Mesendoderm (in vitro differentiated cells): ENCODE results near the gene AGER.

Experiments
- DNase-seq: peaks from one replicate; pipeline ENCODE4 v3.0.0; 2013
- H2AK5ac ChIP-seq: 2 replicates; pipeline ENCODE4 v1.6.1; 2013; ENCODE audit warnings: low read length, inconsistent platforms
- H2BK120ac ChIP-seq: 2 replicates; pipeline ENCODE4 v1.6.1; 2013; ENCODE audit warnings: low read depth, mild to moderate bottlenecking, low read length, moderate library complexity, mixed read lengths
- H2BK15ac ChIP-seq: replicated peaks from 2 replicates; pipeline ENCODE4 v1.6.1; 2013; ENCODE audit warnings: low read depth, mild to moderate bottlenecking, moderate library complexity
- H2BK5ac ChIP-seq: 2 replicates; pipeline ENCODE4 v1.6.1; 2013; ENCODE audit warnings: low read length, inconsistent platforms
- H3K18ac ChIP-seq: 2 replicates; pipeline ENCODE4 v1.6.1; 2013; ENCODE audit warnings: mild to moderate bottlenecking, low read length, mixed read lengths
- H3K23ac ChIP-seq: one replicate; pipeline ENCODE4 v1.6.1; 2013; ENCODE audit warnings: low read length
- H3K27ac ChIP-seq: 2 replicates; pipeline ENCODE4 v1.5.1; 2013; ENCODE audit warnings: low read depth, mild to moderate bottlenecking, inconsistent platforms, low read length, moderate library complexity
- H3K27me3 ChIP-seq: 2 replicates; pipeline ENCODE4 v1.6.1; 2013; ENCODE audit warnings: low read length, control low read depth, mild to moderate bottlenecking, inconsistent platforms; ENCODE audit not compliant: insufficient read depth, poor library complexity
- H3K36me3 ChIP-seq: 2 replicates; pipeline ENCODE4 v1.6.1; 2013; ENCODE audit warnings: low read length, inconsistent platforms; ENCODE audit not compliant: control insufficient read depth, insufficient read depth
- H3K4ac ChIP-seq: one replicate; pipeline ENCODE4 v1.6.1; 2013; ENCODE audit warnings: low read depth, mild to moderate bottlenecking, low read length, moderate library complexity
- H3K4me1 ChIP-seq: 2 replicates; pipeline ENCODE4 v1.6.1; 2013; ENCODE audit warnings: low read depth, low read length, inconsistent platforms; ENCODE audit not compliant: control insufficient read depth
- H3K4me2 ChIP-seq: 2 replicates; pipeline ENCODE4 v1.6.1; 2013; ENCODE audit warnings: low read length
- H3K4me3 ChIP-seq: 2 replicates; pipeline ENCODE4 v1.5.1; 2013; ENCODE audit warnings: mild to moderate bottlenecking, low read length
- H3K56ac ChIP-seq: one replicate; pipeline ENCODE4 v1.6.1; 2013; ENCODE audit warnings: low read length
- H3K79me1 ChIP-seq: 2 replicates; pipeline ENCODE4 v1.6.1; 2013; ENCODE audit warnings: low read length, inconsistent platforms
- H3K79me2 ChIP-seq: 2 replicates; pipeline ENCODE4 v1.6.1; 2013; ENCODE audit warnings: mild to moderate bottlenecking, low read length; ENCODE audit not compliant: control insufficient read depth, insufficient read depth
- H3K9ac ChIP-seq: 2 replicates; pipeline ENCODE4 v1.6.1; 2013; ENCODE audit warnings: low read length, inconsistent platforms
- H4K5ac ChIP-seq: one replicate; pipeline ENCODE4 v1.6.1; 2013; ENCODE audit warnings: low read length
- H4K8ac ChIP-seq: one replicate; pipeline ENCODE4 v1.6.1; 2013; ENCODE audit warnings: low read depth, mild to moderate bottlenecking, control low read depth, low read length, moderate library complexity
- WGBS: extraction: QIAGEN DNeasy Blood & Tissue Kit; methylation state at CpG from one replicate; pipeline ENCODE4 v1.1.7; 2013; ENCODE audit warnings: low lambda C conversion rate, missing lambda C conversion rate; ENCODE audit not compliant: insufficient coverage; ENCODE audit errors: extremely low coverage; 5-methylcytosine and 5-hydroxymethylcytosine counted together

Gene AGER

DNA sequence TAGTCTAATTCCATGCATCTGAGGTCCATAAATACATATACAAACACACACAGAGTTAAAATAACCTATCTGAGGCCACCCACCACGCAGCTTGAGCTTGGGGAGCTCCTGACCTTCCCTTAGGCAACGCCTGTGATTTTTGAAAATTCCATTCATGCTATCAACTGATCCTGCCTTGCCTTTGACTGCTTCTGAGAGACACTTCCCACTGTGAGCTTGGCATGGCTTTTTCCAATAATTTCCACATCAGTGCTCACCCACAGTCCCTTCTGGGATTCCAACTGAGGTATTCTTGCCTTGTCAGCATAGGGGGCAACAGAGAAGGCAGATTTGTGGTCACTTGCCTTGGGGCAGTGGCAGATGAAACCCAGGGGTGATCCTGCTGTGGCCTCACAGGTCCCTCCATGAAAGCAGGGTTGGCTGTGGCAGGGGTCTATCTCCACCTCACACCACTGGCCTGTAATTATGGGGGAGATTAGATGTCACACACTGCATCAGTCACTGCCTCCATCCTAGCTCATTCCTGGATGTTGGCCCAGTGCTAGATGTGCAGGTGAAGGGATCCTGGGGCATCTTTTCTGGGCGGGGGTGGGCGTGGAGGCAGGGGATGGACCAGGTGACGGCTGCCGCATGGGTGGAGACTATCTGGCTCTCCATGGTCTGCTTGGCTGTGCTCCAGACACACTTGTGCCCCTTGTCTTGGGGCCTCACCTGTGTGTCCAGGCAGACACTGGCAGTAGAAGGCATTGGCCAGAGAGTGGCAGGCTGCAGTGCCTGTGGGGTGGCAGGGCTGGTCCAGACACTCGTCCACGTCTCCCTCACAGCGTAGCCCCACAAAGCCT lies 19.6 kb upstream of the AGER start:
- Histone ChIP-seq H3K27ac (no peak overlapping the region), H2BK5ac (no peak overlapping the region), H3K4me1 (no peaks in the 10 kb centered on the region), H3K36me3 (no peaks in the 10 kb centered on the region), H3K9ac (no peak overlapping the region), H3K27me3 (no peaks in the 10 kb centered on the region), H3K18ac (no peak overlapping the region), H3K79me1 (no peaks in the 10 kb centered on the region), H3K4ac (no peak overlapping the region), H3K23ac (no peak overlapping the region), H4K8ac (no peak overlapping the region), H3K4me3 (no peak overlapping the region), H3K79me2 (no peaks in the 10 kb centered on the region), H3K4me2 (no peak overlapping the region), H4K5ac (no peak overlapping the region), H3K56ac (no peak overlapping the region), H2BK15ac (no peak overlapping the region), H2AK5ac (no peak overlapping the region), H2BK120ac (no peak overlapping the region)
- DNase-seq, result no peak
- no CpG with 5 or more reads among the region's 9 CpGs for WGBS

DNA sequence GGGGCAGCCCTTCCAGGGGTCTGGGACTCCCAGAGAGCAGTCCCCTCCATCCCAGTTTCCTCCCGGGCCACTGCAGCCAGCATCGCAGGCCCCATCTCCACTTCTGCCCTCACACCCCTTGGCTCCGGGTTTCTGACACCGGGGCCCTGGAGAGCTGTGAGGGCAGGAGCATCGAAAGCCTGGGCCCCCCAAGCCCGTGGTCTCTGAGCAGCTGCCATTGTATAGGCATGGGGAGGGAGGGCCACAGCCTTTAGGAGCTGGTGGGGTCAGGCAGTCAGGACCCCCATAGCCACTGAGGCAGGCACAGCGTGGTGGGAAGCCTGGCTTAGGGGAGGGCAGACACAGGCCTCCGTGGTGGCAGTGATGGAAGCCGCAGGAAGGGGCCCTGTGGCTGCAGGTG lies 18.1 kb upstream of the AGER start:
- DNase-seq, result no peak
- Histone ChIP-seq H3K18ac (no peak overlapping the region), H2BK120ac (no peak overlapping the region), H3K4me3 (no peak overlapping the region), H3K56ac (no peak overlapping the region), H3K27me3 (no peaks in the 10 kb centered on the region), H3K4me2 (no peak overlapping the region), H3K79me1 (no peaks in the 10 kb centered on the region), H3K27ac (no peak overlapping the region), H2BK15ac (no peak overlapping the region), H3K9ac (no peak overlapping the region), H3K36me3 (no peaks in the 10 kb centered on the region), H3K23ac (no peak overlapping the region), H3K4ac (no peak overlapping the region), H4K5ac (no peak overlapping the region), H2AK5ac (no peak overlapping the region), H3K4me1 (no peaks in the 10 kb centered on the region), H2BK5ac (no peak overlapping the region), H3K79me2 (no peaks in the 10 kb centered on the region), H4K8ac (no peak overlapping the region)
- WGBS, result no CpG with 5 or more reads among the region's 9 CpGs

DNA sequence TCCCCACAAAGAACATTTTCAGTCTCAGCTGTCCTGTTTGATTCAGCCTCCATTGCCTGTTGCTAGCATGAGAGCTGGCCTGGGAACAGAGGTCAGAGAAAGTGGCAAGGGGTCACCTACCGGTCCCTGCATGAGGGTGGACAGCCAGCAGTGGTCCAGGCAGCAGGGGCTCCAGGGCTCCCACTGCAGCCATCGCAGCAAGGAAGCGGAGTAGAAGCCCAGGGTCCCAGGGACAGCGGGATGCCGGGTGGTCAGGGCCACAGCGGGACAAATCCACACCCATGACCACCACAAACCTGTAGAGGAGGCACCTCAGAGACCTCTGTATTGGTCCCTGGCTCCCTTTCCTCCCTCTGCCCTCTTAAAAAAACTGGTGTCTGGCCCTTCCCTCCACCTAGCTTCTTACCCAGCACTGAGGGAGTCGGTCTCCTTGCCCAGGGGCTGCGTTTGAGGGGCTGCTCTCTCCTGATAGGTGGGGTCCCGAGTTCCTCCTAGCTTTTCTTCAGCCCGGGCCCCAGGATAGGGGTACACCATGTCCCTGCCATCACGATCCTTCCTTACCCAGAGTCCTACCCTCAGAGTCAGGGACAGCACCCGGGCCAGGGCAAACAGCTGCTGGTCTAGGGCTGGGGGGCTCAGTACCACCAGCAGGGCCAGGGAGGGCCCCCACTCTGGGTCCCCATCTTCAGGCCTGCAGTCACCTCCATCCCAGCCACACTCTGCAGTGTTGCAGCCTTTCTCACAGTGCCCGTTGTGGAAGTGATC lies 16.8 kb upstream of the AGER start:
- Histone ChIP-seq H3K4me1 (peaks cover 5% of the 10 kb centered on the region), H2BK15ac (no peak overlapping the region), H3K23ac (no peak overlapping the region), H3K4me2 (no peak overlapping the region), H3K27ac (no peak overlapping the region), H3K79me1 (no peaks in the 10 kb centered on the region), H3K18ac (no peak overlapping the region), H2BK5ac (no peak overlapping the region), H2AK5ac (no peak overlapping the region), H3K9ac (no peak overlapping the region), H3K36me3 (no peaks in the 10 kb centered on the region), H3K4ac (no peak overlapping the region), H4K5ac (no peak overlapping the region), H3K79me2 (no peaks in the 10 kb centered on the region), H3K4me3 (no peak overlapping the region), H3K27me3 (no peaks in the 10 kb centered on the region), H3K56ac (no peak overlapping the region), H2BK120ac (no peak overlapping the region), H4K8ac (no peak overlapping the region)
- no peak for DNase-seq
- no CpG with 5 or more reads among the region's 13 CpGs for WGBS

DNA sequence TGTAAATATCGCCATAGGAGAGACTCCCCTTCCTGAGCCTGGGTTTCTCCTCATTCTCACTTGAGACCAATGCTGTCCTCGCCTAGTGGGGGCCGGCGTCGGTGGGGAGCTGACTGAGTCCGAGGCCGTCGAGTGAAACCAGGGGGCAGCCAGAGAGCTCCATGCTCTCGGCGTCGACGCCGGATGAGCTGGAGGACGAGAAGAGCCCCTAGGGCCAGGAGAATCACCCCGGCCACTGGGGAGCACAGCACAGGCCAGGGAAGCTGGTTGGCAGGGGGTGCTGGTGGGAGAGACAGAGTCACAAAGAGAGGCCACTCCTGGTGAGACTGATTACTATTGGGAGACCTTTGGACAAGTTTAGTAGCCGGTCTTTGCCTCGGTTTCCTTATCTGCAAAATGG lies 14.8 kb upstream of the AGER start:
- Histone ChIP-seq H3K4me2 (no peak overlapping the region), H3K79me1 (no peaks in the 10 kb centered on the region), H3K27me3 (no peaks in the 10 kb centered on the region), H3K9ac (no peak overlapping the region), H3K56ac (no peak overlapping the region), H2BK120ac (no peak overlapping the region), H3K79me2 (no peaks in the 10 kb centered on the region), H3K23ac (no peak overlapping the region), H3K18ac (no peak overlapping the region), H2BK5ac (no peak overlapping the region), H3K27ac (no peak overlapping the region), H3K4me1 (peaks cover 11% of the 10 kb centered on the region), H4K8ac (no peak overlapping the region), H3K4ac (no peak overlapping the region), H4K5ac (no peak overlapping the region), H2BK15ac (no peak overlapping the region), H3K4me3 (no peak overlapping the region), H3K36me3 (no peaks in the 10 kb centered on the region), H2AK5ac (no peak overlapping the region)
- no CpG with 5 or more reads among the region's 17 CpGs for WGBS
- DNase-seq, result no peak

DNA sequence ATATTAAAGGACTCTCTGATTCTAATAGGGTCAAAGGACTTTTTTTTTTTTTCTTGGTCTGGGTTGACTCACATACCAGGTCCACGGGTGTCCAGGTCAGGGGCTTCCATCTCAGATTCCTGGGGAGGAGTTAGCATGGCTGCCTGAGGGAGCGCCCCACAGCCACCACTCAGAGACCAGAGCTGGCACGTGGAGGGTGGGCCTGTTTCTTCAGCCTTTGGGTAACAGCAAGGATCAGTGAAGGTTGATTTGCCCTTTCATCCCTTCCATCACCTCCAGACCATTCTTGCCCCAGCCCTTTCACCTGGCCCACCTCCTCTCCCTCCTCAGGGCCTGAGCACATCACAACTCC lies 14.3 kb upstream of the AGER start:
- H3K27ac ChIP-seq, result no peak overlapping the region
- no peak overlapping the region for H3K56ac ChIP-seq
- H3K23ac ChIP-seq, result no peak overlapping the region
- H3K4me3 ChIP-seq, result no peak overlapping the region
- H3K9ac ChIP-seq, result no peak overlapping the region
- H3K4ac ChIP-seq, result no peak overlapping the region
- H3K4me2 ChIP-seq, result no peak overlapping the region
- no peaks in the 10 kb centered on the region for H3K79me2 ChIP-seq
- peaks cover 11% of the 10 kb centered on the region for H3K4me1 ChIP-seq
- H3K36me3 ChIP-seq, result no peaks in the 10 kb centered on the region
- no peak overlapping the region for H2AK5ac ChIP-seq
- no peak overlapping the region for H2BK15ac ChIP-seq
- H2BK120ac ChIP-seq, result no peak overlapping the region
- no peaks in the 10 kb centered on the region for H3K27me3 ChIP-seq
- DNase-seq, result no peak
- no peak overlapping the region for H3K18ac ChIP-seq
- no peak overlapping the region for H2BK5ac ChIP-seq
- H4K8ac ChIP-seq, result no peak overlapping the region
- WGBS, result no CpG with 5 or more reads among the region's 3 CpGs
- H3K79me1 ChIP-seq, result no peaks in the 10 kb centered on the region
- no peak overlapping the region for H4K5ac ChIP-seq
